HPDE6-E6E7 (cell line): ENCODE measurements around the gene TBL1XR1.
"Not testable (repeated sequence)": the region's sequence is repeated elsewhere in the genome, so short reads cannot be mapped to it uniquely, and the experiment has no call there.

Source experiments
- DNase-seq: peaks from one replicate; pipeline ENCODE4 v3.0.0; 2011; ENCODE audit warnings: missing footprints; ENCODE audit errors: extremely low spot score

TBL1XR1 gene

DNA sequence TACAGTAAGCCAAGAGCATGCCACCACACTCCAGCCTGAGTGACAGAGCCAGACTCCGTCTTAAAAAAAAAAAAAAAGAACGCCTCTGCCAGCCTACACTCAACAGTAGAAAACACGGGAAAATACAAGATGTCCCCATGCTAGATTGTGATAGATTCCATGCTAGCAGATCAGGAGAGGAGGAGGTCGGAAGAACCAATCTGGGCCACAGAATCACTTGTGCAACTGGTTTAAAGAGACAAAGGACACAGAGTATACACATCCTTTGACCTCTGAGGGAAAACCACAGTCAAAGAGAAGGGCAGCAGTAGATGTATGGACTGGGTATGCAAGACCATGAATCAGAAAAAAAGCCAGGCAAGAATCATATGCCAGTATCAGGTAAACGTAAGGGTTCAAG lies 15.9 kb downstream of the TBL1XR1 start:
- DNase-seq = no peak

DNA sequence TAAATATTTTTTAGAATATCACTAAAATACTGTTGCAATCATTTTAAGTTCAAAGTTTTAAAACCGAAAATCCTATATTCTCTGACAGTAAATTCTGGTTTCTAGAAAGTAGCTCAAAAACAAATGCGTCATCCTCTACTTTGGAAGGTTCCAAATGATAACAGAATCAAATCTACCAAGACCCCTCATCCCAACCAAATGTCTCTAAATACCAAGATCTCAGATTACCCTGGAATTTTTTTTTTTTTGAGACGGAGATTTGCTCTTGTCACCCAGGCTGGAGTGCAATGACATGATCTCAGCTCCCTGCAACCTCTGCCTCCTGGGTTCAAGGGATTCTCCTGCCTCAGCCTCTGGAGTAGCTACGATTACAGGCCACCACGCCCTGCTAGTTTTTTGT lies 16.8 kb downstream of the TBL1XR1 start:
- DNase-seq = no peak

DNA sequence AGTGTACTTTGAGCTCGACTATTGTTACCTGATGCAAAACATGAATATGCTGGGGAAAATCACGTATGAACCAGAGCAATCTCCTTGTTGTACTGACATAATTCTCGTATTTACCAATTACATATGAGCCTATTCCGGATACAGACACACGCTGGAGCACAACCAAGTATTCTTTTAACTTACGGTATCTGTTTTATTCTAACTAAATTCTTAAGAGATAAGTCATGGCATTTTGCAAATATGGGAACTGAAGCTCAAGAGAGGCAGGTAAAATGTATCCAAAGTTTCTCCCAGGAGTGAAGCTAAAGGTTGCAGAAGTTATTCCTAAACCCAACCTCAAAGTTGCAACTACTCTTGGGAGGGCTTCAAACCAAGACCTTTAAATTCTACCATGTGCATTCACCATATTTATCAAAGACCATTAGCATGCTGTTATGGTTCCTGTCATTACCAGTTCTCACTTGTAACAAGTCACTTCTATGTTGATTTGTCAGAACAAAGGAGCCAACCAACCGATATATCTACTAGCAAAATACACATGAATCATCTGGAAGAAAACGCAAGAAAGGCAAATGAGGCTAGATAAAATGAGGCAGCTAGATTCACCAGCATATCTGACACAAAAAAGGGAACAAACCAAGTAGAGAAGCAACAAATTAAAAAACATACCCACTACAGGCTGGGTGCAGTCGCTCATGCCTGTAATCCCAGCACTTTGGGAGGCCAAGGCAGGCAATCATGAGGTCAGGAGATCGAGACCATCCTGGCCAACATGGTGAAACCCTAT lies 17.8 kb downstream of the TBL1XR1 start:
- DNase-seq = no peak

DNA sequence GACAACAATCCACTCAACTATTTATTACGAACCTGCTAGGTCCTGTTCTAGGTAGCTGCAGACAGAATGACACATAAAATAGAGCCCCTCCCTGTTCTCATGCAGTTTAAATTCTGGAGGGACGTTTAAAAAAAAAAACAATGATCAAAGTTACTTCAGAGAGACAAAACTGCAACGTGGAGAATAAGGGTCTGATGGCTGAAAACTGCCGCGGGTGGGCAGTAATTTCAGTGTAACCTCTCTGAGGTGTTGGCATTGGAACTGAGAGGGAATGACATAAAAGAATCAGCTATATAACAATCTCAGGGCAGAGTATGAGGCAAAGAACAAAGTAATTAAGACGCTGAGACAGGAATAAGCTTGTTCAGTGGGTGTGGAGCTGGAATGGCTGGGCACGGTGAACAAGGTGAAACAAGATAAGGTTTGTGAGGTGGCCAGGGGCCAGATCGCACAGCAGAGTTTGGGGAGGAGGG lies 19.5 kb downstream of the TBL1XR1 start:
- peak; percentile 36 for DNase-seq

DNA sequence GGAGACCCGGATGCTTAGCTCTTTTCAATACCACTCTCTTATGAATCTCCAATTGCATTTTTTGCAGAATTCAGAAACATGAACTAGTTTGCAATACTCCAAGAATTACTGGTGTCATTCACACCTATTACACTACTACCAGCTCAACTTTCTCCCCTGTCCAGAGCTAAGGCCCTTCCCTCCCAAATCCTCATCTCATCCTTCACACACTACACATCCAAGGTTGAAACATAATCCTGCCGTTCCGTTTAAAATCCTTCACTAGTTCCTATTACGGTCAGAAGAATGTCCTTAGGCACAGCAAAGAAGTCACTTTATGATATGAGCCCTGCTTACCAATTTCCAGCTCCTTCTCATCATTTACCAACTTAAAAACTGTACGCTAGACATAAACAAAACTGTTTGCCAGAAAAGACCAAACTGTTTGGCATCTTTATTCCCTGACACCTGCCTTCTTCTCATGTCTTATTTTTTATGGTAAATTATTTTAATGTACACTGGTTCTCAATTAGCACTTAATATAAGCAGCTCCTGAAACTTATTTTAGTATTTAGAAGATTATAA lies 22.6 kb downstream of the TBL1XR1 start:
- no peak for DNase-seq

DNA sequence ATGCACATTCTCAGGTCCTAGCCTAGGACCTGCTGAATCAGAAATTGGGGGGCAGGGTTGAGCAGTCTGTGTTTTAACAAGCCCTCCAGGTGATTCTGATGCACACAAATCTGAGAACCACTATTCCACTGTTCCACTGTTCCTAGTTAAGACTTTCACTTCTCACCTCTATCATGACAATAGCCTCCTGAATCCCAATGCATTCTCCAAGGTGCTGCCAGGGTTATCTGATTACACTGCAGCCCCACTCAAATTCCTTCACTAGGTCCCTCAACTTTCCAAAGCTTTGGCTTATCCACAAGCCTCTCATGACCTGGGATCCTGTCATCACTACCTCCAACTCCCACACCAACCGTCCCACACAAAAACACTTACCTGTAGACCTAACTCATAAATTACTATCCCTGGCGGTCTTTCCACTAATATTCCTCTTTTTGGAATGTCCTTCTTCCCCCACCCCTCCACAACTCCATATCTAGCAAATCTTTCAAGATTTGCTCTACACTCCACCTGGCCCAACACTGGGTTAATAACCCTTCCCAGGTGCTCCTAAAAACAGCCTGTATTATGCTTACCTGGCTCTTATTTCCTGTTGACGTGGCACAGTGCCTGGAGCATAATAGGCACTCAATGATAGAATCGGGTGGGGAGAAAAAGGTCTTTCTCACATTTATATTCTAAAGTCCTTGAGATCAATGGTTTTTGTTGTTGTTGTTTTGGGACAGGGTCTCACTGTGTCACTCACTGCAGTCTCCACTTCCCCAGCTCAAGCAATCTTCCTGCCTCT lies 27.2 kb downstream of the TBL1XR1 start:
- peak; percentile 19 for DNase-seq

DNA sequence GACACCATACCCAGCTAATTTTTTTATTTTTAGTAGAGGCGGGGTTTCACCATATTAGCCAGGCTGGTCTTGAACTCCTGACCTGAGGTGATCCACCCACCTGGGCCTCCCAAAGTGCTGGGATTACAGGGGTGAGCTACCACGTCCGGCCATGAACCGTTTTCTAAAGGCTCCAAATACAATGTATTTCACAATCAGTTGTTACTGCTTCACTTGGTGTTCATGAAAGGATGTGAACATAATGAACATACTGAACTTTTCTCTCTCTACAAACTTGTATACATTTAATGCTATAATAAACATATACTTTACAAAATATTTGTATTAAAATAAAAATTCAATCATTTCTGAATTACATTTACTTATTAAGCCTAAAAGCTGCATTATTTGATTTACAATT lies 28.9 kb downstream of the TBL1XR1 start:
- DNase-seq = no peak

DNA sequence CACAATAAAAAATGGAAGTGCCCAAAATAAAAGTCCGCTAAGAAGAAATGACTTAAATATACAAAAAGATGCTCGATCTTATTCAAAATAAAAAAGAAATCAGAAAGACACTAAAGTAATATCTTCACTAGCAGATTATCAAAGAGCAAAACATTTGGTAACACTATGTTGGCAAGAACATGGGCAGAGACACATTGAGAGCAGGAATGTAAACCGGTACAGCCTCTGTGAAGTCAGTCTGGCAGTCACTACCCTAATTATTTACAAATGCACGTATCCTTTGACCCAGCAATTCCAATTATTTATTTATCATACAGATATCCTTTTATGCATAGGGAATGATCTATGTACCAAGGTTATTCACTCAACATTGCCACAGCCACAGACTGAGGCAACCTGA lies 34.5 kb downstream of the TBL1XR1 start:
- no peak for DNase-seq

DNA sequence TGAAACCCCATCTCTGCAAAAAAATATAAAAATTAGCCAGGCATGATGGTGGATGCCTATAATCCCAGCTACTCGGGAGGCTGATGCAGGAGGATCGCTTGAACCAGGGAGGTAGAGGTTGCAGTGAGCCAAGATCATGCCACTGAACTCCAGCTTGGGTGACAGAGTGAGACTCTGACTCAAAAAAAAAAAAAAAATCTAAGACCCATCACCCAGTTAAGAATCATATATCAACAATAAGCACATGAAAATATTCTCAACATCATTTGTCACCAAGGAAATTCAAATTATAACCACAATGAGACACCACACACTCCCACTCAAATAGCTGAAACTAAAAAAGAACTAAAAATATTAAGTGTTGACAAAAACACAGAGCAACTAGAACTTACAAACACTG lies 35.7 kb downstream of the TBL1XR1 start:
- DNase-seq = not testable (repeated sequence)

DNA sequence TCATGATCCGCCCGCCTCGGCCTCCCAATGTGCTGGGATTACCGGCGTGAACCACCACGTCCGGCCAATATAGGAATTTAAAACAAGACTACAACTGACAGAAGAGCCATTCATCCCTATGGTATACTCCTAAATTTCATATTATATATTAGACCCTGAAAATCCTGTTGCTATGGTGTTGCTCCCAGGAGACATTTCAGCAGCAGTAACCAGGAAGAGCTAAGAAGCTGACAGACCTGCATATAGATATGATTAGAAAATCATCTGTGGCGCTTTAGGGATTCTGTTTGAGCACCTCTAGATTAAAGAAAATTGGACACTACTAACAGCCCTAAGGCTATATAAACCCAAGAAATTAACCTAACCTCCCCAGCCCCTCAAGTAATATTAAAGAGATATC lies 38.8 kb downstream of the TBL1XR1 start:
- DNase-seq = no peak

DNA sequence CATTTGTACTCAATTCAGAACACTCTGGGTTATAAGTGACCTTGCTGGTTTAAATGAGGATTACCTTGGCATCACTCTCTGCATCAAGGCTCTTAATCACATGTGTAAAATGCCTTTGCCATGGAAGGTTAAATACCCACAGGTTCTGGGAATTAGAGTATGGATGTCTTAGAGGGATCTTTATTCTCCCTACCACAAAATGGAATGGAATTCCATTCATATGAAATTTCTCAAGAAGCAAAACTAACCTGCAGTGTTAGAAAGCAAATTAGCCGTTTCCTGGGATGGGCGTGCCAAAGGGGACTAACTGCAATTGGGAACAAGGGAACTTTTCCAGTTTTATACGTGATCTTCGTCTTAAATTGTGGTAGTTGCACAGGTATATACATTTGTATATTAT lies 39.8 kb downstream of the TBL1XR1 start:
- DNase-seq = no peak

DNA sequence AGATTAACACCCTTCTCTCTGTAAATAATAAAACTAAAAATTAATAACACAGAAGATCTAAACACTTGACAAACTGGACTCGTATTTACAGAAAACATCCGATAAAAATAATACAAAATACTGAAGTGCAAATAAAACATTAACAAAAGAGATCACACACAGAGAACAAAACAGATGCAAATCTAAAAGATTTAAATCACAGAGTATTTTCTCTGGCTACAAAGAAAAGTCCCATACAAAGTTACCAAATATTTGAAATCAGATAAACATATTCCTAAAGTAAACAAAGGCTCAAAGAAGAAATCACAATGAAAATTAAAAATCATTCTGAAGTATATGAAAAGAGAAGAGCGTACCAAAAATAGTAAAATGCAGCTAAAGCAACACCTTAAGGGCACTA lies 42.5 kb downstream of the TBL1XR1 start:
- DNase-seq = no peak

DNA sequence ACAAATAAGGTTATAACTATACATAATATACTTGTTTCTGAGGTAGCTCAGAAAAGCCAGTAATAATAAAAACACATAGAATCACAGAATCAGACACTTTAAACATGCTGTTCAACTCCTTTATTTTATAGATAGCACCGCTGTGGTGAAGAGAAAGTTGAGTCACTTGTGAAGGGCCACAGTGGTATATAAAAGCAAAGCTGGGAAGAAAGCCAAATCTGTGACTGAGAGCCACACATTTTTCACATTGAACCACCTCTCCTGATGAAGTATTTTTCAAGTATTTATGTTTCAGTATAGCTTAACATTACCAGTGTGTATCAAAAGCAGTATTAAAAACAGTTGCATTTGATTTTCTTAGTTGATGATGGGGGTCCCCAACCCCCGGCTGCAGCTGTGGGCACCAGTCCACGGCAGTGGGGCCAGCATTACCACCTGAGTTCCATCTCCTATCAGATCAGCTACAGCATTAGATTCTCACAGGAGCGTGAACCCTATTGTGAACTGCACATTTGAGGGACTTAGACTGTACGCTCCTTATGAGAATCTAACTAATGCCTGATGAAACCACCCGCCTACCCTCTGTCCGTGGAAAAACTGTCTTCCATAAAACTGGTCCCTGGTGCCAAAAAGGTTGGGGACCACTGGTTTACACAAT lies 46.2 kb downstream of the TBL1XR1 start:
- peak; percentile 35 for DNase-seq

DNA sequence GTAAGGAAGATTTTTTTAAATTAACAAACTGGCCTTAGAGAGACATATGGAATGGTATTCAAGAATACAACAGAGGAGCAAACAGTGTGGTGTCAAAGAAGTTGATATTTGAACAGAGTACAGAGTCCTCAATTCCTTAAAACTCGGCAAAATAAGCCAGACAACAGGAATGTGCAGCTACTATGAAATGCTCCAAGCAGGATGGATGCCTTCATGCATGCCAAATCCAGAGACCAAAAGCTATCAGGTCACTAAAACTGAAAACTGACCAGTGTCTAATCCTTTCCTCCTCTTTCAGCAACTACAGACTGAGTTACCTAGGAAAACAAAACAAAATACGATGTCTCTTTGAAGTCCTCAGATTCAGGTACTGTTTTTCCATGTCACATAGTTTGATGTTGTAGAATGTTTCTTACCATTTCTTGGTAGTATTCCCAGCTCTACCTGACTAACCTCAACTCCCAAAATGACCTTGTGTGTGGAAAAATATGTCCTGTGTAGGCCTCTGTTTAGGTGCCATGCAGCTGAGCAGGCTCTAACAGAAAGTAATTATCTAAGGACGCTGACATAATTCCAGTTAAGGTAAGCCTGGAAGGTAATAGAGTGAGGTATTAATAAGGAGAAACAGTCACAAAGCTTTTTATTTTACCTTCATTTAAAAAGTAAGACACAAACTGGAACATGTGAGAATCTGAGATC lies 46.9 kb downstream of the TBL1XR1 start:
- DNase-seq = no peak

DNA sequence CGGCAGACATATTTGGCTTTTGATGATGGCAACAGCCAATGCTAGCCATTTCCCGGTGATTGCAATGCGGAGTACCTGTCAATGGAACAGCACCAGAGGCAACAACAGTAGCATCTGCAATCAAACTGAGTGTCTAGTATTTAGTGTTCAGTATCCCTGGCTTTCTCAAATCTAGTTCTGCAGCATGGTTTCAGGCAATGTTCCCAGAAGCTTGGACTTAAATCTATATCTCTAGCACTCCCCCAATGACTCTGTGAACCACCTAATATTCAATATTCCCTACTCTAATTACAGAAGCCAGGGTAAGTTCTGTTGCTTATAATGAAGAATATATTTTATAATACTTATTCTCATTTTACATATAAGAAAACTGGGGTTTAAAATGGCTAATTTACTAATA lies 48.2 kb downstream of the TBL1XR1 start:
- no peak for DNase-seq

DNA sequence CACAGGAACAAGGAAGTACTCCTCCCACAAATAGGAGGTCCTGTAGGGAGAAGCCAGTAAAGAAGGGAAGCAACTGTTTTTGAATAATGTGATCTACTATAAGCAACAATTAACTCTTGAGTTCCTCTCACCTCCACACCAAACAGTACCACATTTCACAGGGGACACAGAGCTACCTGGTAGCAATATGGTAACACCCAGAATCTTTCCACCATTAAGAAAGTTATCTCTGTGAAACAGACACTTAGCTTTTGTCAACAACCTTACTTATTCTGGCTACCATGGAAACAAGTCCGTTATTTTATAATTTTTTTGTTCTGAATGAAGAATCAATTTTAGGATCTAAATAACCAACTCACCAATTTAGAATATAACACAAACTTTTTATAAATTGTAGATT lies 49.5 kb downstream of the TBL1XR1 start:
- DNase-seq = no peak

DNA sequence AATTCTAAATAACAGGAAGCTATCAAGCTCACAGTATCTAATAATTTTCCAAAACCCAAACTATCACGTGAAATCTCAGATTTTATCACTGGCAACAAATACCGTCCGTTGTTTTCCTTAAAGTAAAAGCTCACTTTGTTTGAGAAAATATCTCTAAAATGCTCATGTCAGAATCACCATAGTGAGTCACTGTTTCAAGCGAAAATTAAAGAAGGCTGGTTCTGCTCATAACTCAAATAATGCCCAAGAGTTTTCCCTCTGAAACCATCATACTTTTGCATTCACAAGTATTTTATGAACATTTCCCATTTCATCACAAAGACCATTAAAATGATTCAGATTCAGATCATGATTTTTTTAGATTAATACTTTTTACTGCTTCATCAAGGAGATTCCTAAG lies 50.6 kb downstream of the TBL1XR1 start:
- DNase-seq = no peak

DNA sequence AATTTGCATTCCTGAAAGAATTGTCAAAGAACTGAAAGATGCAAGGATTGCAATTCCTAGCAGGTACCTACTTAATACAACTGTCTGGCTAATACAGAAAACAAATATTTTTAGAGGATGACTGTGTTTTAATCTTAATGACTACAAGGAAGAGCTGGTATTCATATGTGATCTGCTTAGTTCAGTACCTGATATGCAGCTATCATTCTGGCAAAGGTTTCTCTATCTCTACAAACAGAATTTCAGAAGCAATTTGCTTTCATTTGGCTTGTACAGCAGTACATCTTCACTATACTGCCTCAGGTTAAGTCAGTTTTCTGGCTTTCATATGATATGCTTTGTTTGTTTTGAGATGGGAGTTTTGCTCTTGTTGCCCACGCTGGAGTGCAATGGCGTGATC lies 51.3 kb downstream of the TBL1XR1 start:
- no peak for DNase-seq

DNA sequence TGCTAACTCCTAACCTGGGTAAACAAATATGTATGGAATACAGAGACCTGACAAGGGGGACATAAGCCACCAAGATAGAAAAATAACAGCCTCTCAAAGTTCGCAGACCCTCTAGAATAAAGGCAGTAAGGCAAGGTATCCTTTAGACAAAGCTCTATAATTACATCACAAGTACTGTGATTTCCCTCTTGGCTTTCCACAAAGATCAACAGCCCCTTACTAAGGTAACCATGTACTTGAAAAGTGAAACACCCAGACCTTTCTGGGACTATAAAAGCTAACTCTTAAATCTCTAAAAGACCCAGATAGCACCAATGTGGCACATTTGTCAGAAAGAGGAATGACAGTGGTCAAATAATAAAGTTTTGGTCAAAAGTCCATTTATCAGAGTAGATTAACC lies 51.9 kb downstream of the TBL1XR1 start:
- DNase-seq = no peak

DNA sequence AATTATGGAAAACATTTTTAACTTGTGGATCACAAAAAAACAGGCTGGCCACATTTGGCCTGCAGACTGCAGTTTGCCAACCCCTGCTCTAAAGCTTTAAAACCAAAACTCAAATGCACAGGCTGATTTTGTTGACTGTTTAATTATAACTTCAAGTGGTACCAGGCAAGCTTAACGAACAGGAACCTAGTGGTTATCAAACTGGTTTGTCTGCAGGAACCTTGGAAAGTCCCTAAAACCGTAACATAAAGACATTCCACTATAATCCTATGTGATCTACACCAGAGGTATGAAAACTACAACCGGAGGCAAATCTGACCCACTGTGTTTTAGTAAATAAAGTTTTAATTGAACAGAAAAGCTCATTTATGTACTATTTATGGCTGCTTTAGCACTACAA lies 52.4 kb downstream of the TBL1XR1 start:
- peak; percentile 21 for DNase-seq

DNA sequence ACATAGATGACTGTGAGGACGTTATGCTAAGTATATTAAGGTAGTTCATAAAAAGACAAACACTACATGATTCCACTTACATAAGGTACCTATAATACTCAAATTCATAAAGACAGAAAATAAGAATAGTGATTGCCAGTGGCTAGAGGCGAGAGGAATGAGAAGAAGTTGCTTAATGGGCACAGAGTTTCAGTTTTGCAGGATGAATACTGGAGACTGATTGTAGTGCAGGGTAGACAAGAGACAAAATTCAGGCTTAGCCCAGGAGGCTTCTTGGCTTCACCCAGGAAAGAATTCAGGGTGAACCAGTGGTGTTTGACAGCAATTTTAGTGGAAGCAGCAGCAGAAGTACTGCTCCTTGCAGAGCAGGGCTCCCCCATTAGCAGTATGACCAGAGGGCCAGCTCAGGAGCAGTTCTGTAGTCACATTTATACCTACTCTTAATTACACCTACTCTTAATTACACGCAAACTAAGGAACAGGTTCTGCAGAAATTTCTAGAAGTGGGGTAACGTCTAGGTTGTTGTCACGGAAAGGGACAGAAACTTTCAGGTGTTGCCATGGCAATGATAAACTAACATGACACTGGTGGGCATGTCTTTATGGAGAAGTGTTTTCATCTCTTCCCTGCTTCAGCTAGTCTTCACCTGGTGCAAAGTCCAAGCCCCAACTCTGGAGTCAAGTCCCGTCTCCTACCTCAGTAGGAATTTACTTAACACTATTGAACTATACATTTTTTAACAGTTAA lies 55.2 kb downstream of the TBL1XR1 start:
- DNase-seq = no peak
